GM12801 (cell line): Measurements from ENCODE around the gene ITGA1.

Source experiments
- CTCF ChIP-seq: IDR thresholded peaks from one replicate; pipeline ENCODE4 v1.5.1; 2011; ENCODE audit warnings: control low read depth; ENCODE audit not compliant: insufficient read length; ENCODE audit errors: extremely low read depth

The ITGA1 gene

GRCh38 chr5:52895075-52895474 is 107.4 kb downstream of the ITGA1 start:
- TF ChIP-seq CTCF: no peak

- no peak for TF ChIP-seq CTCF
Observed at GRCh38 chr5:52895572-52896413, 108.1 kb downstream of the ITGA1 start.

- no peak for TF ChIP-seq CTCF
Observed at GRCh38 chr5:52896534-52897237, 109.0 kb downstream of the ITGA1 start.

- TF ChIP-seq CTCF: no peak
Observed at GRCh38 chr5:52897238-52897614, 109.5 kb downstream of the ITGA1 start.

- TF ChIP-seq CTCF: no peak
Observed at GRCh38 chr5:52898961-52899680, 111.4 kb downstream of the ITGA1 start.

- no peak for TF ChIP-seq CTCF
Observed at GRCh38 chr5:52903142-52903541, 115.4 kb downstream of the ITGA1 start.

- TF ChIP-seq CTCF: no peak
Observed at GRCh38 chr5:52906343-52906742, 118.6 kb downstream of the ITGA1 start.
